Stimulated activated CD8-positive, alpha-beta memory T cell treated with anti-CD3 and anti-CD28 coated beads, Interleukin-4, amount 100 ng/mL, for 1 hour (primary cell): ENCODE data around the gene RPL27.
"Not testable (repeated sequence)": the region's sequence is repeated elsewhere in the genome, so short reads cannot be mapped to it uniquely, and the experiment has no call there.

Experiments used
- DNase-seq, 2 donors: peaks; one replicate each; pipeline ENCODE4 v3.0.0-alpha.2; 2020; ENCODE audit warnings: low read depth in 2 of 2, low spot score in 1 of 2

Gene RPL27

DNA sequence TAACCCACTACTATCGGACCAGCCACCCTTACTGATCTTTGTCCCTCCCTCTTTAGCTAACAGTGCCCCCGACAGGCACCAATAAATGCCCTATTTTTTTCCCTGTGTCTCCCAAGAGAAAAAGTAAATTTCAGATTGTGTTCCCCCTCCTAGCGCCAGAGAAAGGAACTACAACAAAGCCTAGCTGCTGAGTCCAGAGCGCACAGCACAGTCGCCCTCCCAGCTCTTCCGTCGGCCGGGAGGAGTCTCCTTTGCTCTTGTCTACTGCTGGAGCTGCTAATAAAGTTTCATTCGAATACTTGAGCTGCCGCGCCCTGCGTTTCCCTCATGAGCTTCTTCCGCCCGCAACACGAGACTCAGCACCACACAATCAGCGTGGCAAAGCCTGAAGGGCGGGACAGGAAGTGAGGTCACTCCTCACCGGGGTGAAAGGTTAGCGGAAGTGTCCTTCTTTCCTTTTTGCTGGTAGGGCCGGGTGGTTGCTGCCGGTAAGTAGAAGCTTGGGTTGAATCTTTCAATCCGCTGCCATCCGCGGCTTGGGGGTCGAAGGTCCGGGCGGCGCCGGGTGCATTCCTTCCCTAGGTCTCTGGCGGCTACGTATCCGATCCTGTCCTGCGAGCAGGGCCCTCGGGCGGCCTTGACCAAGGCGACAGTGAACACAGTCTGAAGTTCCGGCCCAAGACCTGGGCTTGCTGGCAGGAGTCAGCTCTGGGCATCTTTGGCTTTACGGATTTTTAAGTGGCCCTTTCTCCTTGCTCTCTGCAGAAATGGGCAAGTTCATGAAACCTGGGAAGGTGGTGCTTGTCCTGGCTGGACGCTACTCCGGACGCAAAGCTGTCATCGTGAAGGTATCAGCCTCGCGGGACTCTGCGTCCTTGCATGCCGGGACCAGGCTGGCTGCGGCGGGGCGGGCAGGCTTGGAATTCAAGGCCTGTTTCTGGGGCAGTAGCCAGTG, at the start of gene RPL27:
Gene RPL27, plus strand, starts transcription at position 436 of the 955 bp plus-strand sequence. Its CDS starts 332 bp downstream, at position 768.
- DNase-seq = peak; percentile 93 to 95

DNA sequence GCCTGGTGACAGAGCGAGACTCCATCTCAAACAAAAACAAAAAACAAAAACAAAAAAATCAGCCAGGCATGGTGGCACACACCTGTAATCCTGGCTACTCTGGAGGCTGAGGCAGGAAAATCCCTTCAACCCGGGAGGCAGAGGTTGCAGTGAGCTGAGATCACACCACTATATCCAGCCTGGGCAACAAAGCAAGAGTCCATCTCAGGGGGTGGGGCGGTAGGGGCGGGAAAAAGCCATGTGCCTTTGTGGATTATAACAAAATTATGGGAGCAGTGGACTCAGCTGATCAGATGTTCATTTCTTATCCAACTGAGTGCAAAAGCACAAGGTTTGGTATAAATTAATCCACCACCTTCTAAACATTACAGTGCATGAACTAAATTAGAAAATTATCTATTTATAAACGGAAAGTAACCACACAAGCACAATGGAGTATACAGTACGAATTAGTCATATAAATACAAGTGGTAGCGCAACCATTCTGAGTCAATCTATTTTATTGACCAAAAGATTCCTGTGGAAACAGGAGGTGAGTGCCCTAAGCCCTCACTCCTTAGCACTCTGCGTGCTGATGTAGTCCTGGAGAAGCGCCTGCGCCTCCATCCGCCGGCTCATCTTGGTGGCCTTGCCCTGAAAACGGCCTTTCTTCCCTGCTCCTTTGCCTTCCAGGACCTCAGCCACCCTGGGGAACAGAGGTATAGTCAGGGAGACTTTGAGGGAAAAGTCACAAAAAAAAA, 48.0 kb upstream of the RPL27 start:
- no peak for DNase-seq

DNA sequence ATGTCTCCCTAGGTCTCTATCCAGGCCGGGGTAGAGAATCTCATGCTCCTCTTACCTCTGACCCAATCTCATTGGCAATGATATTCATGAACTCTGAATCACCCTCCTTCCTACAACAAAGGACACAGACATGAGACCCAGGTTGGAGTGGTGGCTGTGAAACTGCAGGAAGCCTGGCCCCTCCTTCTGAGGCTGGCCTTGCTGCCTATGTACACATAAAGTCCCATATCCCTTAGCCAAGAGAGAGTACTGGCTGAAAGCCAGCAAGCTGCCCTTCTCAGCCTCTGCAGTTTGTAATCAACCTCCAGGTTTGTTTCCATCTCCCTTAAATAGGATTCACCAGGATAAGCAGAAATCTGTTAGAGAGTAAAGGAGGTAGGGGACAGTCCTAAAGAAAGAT, 44.5 kb upstream of the RPL27 start:
- no peak for DNase-seq

DNA sequence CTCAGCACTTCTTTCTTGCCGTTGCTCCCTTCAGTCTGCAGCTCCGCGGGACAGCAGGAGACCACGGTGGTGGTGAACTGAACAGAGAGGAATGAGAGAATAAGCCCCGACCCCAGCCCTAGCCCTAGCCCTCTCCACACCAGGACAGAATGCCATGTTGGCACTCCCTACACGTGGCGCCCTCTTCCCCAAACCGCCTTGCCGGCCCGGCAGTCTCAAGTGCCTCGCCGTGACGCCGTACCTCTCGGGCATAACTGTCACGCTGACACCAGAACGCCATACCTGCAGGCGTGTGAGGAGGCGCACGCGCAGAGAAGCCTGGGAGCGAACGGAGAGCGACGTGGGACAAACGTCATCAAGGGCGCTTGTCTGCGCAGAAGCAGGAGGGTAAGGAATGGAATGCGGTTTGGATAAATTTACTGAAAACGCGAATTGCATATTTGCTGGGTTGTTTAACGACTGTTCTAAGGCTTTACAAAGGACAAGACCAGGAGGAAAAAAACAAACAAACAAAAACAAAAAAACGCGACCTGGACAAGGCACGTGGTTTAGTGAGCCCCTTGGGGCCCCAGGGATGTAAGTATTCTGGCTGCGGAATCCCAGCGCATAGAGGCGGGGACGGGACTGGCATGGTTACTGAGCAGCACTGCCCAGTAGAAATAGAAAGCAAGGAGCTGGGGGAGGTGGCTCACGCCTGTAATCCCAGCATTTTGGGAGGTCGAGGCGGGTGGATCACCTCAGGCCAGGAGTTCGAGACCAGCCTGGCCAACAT, 33.9 kb upstream of the RPL27 start, which contains the start of gene AARSD1:
Gene AARSD1, minus strand, starts transcription at position 294 of the 772 bp plus-strand sequence. Its CDS starts 14 bp downstream, at position 280.
- DNase-seq = peak; percentile 73 to 77

DNA sequence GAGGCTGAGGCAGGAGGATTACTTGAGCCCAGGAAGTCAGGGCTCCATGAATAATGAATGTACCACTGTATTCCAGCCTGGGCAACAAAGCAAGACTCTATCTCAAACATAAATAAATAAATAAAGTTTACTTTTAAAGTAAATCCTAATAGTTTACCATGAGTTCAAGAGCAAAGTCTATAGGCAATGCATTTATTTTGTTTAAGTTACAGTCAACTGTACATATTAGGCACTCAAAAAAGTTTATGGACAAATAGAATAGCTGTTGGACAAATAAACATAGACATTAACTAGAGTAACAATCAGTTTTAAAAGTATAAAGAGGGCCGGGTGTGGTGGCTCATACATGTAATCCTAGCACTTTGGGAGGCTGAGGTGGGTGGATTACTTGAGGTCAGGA, 30.3 kb upstream of the RPL27 start:
- DNase-seq = no peak

DNA sequence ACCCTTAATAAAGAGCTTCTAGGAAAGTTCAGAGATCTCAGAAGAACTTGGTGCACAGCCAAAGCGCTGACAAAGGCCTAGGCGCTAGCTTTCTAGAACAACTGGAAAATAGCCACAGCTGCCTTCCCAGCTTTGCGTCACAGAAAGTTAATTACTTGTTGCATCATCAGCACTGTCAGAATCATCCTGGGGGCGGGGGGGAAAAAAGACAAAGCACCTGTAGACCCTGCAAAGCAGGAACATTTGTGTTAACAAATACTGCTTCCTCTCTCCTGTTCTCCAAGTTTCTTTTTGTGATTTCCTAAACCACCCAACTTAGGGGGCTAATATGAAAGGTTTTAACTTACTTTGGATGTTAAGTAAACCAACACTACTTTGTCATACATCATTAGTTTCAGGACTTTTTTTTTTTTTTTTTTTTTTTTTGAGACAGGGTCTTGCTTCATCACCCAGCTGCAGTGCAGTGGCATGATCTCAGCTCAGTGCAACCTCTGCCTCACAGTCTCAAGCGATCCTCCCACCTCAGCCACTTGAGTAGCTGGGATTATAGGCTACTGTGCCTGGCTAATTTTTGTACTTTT, 29.1 kb upstream of the RPL27 start:
- no peak for DNase-seq

DNA sequence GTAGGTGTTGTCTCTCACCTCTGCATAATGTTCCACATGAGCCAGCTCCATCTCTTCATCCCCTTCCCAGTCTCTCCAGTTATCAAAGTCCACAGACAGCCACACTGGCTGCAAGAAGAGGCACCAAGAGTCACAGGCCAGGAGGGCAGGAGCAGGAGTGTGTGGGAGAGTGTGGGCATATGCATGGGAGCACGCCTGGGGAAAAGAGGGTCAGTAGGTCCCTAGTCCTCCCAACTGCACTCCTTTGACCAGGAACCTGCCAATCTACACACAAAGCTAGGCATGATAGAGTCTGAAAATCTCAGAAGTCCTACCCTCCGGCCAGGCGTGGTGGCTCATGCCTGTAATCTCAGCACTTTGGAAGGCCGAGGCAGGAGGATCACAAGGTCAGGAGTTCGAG, 26.6 kb upstream of the RPL27 start:
- no peak for DNase-seq

DNA sequence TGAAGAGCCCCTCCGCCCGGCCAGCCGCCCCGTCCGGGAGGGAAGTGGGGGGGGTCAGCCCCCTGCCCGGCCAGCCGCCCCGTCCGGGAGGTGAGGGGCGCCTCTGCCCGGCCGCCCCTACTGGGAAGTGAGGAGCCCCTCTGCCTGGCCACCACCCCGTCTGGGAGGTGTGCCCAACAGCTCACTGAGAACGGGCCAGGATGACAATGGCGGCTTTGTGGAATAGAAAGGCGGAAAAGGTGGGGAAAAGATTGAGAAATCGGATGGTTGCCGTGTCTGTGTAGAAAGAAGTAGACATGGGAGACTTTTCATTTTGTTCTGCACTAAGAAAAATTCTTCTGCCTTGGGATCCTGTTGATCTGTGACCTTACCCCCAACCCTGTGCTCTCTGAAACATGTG, 24.9 kb upstream of the RPL27 start:
- not testable (repeated sequence) for DNase-seq

DNA sequence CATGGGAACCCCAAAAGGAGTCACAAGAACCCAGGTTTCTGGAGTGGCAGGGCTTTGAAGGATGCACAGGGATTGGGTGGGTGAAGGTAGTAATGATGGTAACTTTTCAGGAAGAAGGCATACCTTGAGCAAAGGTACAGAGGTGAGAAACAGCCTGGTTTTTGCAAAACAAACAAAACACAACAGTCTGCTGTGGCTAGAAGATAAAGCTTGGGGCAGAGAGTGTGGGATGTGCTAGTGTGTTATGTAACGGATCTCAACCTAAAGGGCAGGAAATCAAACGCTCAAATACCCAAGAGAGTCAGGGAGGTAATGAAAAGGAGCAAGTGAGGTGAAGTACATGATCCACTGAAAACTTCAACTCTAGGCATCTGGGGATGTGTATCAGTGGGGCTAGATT, 23.0 kb upstream of the RPL27 start:
- DNase-seq = no peak

DNA sequence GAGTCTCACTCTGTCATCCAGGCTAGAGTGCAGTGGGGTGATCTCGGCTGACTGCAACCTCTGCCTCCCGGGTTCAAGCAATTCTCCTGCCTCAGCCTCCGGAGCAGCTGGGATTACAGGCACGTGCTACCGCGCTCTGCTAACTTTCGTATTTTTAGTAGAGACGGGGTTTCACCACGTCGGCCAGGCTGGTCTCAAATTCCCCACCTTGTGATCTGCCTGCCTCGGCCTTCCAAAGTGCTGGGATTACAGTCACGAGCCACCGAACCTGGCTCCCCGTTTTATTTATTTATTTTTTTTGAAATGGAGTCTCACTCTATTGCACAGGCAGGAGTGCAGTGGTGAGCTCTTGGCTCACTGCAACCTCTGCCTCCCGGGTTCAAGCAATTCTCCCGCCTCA, 22.5 kb upstream of the RPL27 start:
- not testable (repeated sequence) for DNase-seq

DNA sequence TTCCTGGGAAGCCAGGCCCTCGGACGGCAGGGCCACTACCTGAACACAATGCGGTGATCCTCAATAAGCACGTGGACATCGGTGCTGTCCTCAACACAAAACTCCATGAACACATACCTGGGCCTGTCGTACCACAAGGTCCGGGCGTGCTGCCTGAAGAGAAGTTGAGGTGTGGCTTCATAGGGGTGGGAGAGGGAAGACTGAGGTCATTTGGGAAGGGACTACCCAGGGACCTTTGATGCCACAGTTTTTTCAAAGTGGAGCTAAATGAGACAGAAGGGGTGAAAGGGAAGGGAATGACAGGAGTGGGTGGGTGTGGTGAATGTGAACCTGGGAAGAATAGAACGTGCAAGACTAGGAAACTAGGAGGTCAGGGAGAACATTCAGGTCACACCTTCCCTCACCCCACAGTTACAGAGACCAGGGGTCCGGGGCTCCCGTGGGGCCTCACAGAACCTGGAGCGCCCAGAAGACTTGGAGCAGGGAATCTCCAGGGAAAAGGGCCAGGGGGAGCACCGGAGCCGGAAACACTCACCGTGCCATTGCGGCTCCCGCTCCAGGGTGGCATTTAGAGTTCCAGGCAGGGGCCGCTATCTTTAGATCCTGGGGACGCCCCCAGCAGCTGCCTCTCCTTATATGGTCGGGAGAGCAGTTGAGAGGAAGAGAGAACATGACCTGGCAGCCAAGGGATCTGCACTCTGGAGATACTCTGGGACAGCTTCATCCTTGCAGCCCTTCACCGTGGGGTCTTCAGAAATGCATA, 18.5 kb upstream of the RPL27 start, which contains the start of gene PTGES3L:
Gene PTGES3L, minus strand, starts transcription at position 570 of the 763 bp plus-strand sequence. Its CDS starts 27 bp downstream, at position 543.
- DNase-seq = no peak

DNA sequence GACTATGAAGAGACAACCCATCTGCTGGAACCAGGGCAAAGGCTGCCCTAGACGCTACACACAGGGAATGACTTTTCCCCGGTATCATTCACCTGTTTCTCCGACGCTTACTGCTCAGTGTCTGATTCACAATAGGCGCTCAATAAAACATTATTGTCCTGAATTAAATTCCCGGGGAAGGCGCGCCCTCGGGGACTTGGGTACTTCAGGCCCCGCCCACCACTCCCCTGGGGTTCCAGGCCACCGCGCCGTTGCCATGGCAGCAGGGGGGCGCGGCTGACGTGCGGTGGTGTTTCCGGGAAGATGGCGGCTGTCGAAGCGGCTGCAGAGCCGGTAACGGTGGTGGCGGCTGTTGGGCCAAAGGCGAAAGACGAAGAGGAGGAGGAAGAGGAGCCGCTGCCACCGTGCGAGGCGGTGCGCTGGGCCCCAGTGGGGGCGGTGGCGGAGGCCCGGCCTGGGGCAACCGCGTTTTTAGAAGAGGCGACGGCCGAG, 17.9 kb upstream of the RPL27 start, which contains the start of gene RUNDC1:
Gene RUNDC1, plus strand, starts transcription at position 292 of the 492 bp plus-strand sequence. Its CDS starts 12 bp downstream, at position 304.
- DNase-seq = peak; percentile 80 to 85

DNA sequence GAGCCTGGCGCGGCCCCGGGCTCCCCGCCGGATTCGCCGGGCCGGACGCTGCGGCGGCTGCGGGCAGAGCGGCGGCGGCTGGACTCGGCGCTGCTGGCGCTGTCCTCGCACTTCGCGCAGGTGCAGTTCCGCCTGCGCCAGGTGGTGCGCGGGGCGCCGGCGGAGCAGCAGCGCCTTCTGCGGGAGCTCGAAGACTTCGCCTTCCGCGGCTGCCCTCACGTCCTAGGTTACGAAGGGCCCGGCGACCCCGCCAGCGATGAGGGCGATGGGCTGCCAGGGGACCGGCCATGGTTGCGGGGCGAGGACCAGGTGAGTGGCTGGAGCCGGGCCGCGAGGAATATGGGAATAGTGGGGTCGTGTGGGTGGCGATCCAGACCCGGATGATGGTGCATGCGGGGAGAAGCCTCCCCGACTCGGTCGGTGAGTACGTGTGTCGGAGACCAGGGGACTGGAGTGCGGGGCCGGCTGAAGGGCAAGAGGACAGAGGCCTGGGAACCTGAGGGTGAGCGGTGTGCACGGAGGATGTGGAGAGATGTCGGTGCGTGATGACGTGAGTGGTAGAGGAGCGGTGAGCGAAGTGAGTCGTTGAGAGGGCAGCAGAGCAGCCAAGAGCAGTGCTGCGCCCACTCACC, 17.3 kb upstream of the RPL27 start:
- peak in 1 of 2 donors; percentile 27 for DNase-seq

DNA sequence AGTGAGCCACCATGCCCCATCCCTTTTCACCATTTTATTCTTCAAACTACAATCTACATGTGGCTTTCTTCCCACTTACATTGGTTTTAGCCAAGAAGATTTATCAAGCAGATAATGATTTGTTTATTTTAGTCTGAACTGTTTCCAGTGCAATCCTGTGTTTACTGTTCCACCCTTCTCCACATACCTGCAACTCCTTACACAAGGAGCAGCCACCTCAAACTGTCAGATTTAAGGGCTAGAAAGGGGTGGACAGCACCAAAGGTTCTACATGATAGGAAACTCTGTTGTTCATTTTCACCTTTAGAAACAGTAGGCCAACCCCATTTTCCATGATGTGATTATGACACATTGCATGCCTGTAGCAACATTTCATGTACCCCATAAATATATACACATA, 16.0 kb upstream of the RPL27 start:
- no peak for DNase-seq

DNA sequence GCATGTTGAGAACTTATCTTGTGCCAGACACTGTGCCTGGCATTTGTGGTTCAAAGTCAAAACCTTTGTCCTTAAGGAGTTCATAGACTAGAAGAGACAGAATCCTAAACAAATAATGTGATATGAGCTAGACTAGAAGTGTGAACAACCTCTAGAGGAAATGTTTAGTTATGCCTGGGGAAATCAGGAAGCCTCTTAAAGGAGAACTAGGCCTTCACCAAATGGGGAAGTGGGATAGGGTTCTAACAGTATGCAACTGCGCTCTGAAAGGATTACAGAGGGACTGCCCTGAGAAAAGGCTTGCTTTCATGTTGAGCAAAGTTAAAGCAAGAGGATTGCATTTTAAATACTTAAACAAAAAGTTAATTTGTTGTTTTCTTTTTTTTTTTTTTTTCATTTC, 13.0 kb upstream of the RPL27 start:
- no peak for DNase-seq

DNA sequence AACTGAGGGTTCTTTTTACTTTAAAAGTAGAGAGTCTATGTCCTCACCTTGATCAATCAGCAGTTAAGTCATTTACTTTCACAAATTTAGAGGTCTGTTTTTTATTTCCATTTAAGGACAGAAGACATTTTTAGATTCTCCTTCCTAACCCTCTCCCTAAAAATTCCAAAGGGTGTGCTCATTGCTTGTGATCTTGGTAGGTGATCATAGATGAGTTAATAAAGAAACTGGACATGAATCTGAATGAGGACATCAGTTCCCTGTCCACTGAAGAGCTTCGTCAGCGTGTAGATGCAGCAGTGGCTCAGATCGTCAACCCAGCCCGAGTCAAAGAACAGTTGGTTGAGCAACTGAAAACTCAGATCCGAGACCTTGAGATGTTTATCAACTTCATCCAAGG, 9.1 kb upstream of the RPL27 start:
- no peak for DNase-seq

DNA sequence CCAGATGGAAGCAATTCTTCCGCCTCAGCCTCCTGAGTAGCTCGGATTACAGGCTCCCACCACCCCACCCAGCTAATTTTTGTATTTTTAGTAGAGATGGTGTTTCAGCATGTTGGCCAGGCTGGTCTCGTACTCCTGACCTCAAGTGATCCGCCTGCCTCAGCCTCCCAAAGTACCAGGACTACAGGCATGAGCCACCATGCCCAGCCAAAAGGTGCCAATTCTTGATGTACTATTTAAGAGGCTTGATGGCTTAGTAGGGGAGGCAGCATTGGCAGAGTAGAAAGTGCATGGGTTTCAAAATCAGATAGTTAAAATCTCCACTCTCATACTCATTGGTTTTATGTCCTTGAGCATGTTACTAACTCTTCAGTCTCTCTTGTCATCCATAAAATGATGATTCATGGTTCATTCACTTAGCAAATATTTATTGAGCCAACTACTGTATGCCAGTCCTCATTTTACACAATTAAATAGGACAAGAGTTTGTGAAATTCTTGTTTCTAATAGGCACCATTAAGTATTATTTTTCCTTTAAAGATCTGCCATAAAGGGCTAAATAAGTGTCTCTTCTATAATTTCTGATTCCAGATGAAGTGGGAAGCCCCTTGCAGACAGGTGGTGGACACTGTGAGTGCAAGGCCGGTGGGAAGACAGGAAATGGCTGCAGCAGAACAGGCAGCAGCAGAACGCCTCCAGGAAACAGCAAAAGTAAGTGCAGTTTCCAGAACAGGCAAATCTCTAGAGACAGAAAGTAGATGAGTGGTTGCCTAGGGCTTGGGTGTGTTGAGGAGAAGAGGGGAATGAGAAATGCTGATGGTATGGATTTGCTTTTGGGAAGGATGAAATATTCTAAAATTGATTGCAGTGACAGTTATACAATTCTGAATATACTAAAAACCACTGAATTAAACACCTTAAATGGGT, 8.2 kb upstream of the RPL27 start:
- DNase-seq = no peak

DNA sequence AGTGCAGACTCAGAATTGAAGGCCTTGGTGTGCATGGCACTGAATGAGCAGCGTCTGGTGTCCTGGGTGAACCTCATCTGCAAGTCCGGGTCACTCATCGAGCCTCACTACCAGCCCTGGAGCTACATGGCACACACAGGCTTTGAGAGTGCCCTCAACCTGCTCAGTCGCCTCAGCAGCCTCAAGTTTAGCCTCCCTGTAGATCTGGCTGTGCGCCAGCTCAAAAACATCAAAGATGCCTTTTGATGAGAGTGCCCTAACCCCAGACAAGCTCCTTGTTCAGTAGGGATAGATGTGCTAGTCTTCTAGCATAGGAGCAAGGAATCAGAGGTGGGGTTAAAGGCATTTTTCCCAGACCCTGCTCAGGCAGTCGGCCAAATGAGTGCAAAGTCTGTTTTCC, 6.7 kb upstream of the RPL27 start:
- DNase-seq = no peak
